HEK293T (cell line): ENCODE results near the gene CASP9.

Experiments
- ARNT ChIP-seq: fragments of 450-650 bp; IDR thresholded peaks from 2 replicates; pipeline ENCODE4 v1.6.1; 2017; ENCODE audit warnings: mild to moderate bottlenecking
- LEF1 ChIP-seq: fragments of 450-650 bp; IDR thresholded peaks from 2 replicates; pipeline ENCODE4 v1.6.1; 2017; ENCODE audit warnings: mild to moderate bottlenecking, borderline replicate concordance
- SP1 ChIP-seq: fragments of 450-650 bp; IDR thresholded peaks from 2 replicates; pipeline ENCODE4 v1.6.1; 2017
- TF ChIP-seq, protein P1 (sequence below): fragments of 450-650 bp; IDR thresholded peaks from 2 replicates; pipeline ENCODE4 v1.6.1; 2016

DNA sequence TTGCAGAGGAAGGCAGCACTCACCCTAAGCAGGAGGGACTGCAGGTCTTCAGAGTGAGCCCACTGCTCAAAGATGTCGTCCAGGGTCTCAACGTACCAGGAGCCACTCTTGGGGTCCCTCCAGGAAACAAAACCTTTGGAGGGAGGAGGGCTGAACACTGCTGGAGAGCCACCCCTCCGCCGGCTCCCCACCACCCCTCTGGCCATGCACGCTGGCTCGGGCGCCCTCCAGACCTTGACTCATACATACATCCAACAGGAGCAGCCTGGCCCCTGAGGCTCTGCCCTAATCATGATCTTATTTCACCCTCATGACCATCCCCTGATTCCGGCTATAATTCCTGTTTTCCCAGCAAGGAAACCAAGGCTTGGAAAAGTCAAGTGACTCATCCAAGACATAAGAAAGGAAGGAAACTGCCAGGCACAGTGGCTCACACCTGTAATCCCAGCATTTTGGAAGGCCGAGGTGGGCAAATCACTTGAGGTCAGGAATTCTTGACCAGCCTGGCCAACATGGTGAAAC lies 30.1 kb downstream of the CASP9 start:
- TF ChIP-seq, protein P1, sequence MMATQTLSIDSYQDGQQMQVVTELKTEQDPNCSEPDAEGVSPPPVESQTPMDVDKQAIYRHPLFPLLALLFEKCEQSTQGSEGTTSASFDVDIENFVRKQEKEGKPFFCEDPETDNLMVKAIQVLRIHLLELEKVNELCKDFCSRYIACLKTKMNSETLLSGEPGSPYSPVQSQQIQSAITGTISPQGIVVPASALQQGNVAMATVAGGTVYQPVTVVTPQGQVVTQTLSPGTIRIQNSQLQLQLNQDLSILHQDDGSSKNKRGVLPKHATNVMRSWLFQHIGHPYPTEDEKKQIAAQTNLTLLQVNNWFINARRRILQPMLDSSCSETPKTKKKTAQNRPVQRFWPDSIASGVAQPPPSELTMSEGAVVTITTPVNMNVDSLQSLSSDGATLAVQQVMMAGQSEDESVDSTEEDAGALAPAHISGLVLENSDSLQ, result no peak
- TF ChIP-seq LEF1 (no peak), ARNT (no peak), SP1 (no peak)
